SK-N-SH (cell line): ENCODE results near the gene MEF2A. TPM values are rescaled to one million over a fixed set of nuclear protein-coding genes. Genes with fewer than 3 reads are reported as not detected.

Source experiments
- CTCF ChIA-PET: fragments of 300-600, 350-600 bp; formaldehyde crosslinking; extraction: SDS; loops from one replicate; lab custom pipeline; 2021; lab: Yijun Ruan, JAX
- POLR2A ChIA-PET: fragments of 350-600 bp; sonication (Branson Sonifier 250); formaldehyde crosslinking; extraction: SDS; loops from one replicate; lab custom pipeline; 2020; ENCODE audit warnings: antibody characterized with exemption, inconsistent platforms; lab: Yijun Ruan, JAX
- DNase-seq: peaks from one replicate; pipeline ENCODE4 v3.0.0; 2012
- H2AFZ ChIP-seq: fragments of 200-600 bp; sonication (generic); 2 replicates; pipeline ENCODE4 v1.8.1; 2016; ENCODE audit warnings: antibody characterized with exemption, mild to moderate bottlenecking, low read depth
- H3F3A ChIP-seq: fragments of 200-600 bp; sonication (generic); replicated peaks from 2 replicates; pipeline ENCODE3; 2016; ENCODE audit warnings: antibody characterized with exemption, mild to moderate bottlenecking; ENCODE audit not compliant: insufficient read depth
- H3K27ac ChIP-seq, 2 experiments: fragments of 200-500 bp in 1 of 2; fragments of 200-600 bp in 1 of 2; sonication (Bioruptor generic) in 1 of 2; sonication (generic), shearing (Covaris generic) in 1 of 2; 2 replicates each; pipeline versions ENCODE4 v1.5.1 to v1.6.1; 2014 to 2016; ENCODE audit warnings: low read depth in 2 of 2, inconsistent platforms in 1 of 2, low read length in 1 of 2, mild to moderate bottlenecking in 1 of 2, mixed read lengths in 1 of 2
- H3K27me3 ChIP-seq: fragments of 200-600 bp; sonication (generic), shearing (Covaris generic); 2 replicates; pipeline ENCODE4 v1.6.1; 2016; ENCODE audit warnings: mixed run types; ENCODE audit not compliant: insufficient read depth
- H3K36me3 ChIP-seq, 2 experiments: fragments of 200-500 bp in 1 of 2; fragments of 200-600 bp in 1 of 2; sonication (Bioruptor generic) in 1 of 2; sonication (generic) in 1 of 2; replicated peaks in 1 of 2; 2 replicates each; pipeline versions ENCODE3 to v1.5.1; 2014 to 2016; ENCODE audit warnings: low read length in 1 of 2, mild to moderate bottlenecking in 1 of 2; ENCODE audit not compliant: insufficient read depth in 2 of 2, control insufficient read depth in 1 of 2
- H3K4me1 ChIP-seq, 2 experiments: fragments of 200-500 bp in 1 of 2; fragments of 200-600 bp in 1 of 2; sonication (Bioruptor generic) in 1 of 2; sonication (generic), shearing (Covaris generic) in 1 of 2; 2 replicates each; pipeline versions ENCODE4 v1.5.1 to v1.6.1; 2014 to 2016; ENCODE audit warnings: low read depth in 1 of 2, low read length in 1 of 2, mixed run types in 1 of 2; ENCODE audit not compliant: insufficient read depth in 2 of 2, control insufficient read depth in 1 of 2
- H3K4me2 ChIP-seq: fragments of 200-600 bp; sonication (generic), shearing (Covaris generic); 2 replicates; pipeline ENCODE4 v1.6.1; 2017; ENCODE audit warnings: mixed run types
- H3K4me3 ChIP-seq, 2 experiments: fragments of 200-500 bp in 1 of 2; fragments of 200-600 bp in 1 of 2; sonication (Bioruptor generic) in 1 of 2; sonication (generic), shearing (Covaris generic) in 1 of 2; 2 replicates each; pipeline versions ENCODE4 v1.5.1 to v1.8.1; 2014 to 2016; ENCODE audit warnings: low read depth in 2 of 2, inconsistent platforms in 1 of 2, low read length in 1 of 2, mild to moderate bottlenecking in 1 of 2, mixed read lengths in 1 of 2, moderate library complexity in 1 of 2
- H3K79me2 ChIP-seq: fragments of 200-600 bp; sonication (generic); 2 replicates; pipeline ENCODE4 v1.8.1; 2017; ENCODE audit warnings: mild to moderate bottlenecking; ENCODE audit not compliant: insufficient read depth
- H3K9ac ChIP-seq: fragments of 200-600 bp; sonication (generic); 2 replicates; pipeline ENCODE4 v1.6.1; 2017; ENCODE audit warnings: mixed run types
- H3K9me2 ChIP-seq: fragments of 200-600 bp; sonication (generic); 2 replicates; pipeline ENCODE4 v1.6.1; 2017; ENCODE audit warnings: mixed run types
- H3K9me3 ChIP-seq: fragments of 200-600 bp; sonication (generic); 2 replicates; pipeline ENCODE4 v1.6.1; 2017; ENCODE audit warnings: mixed run types, mild to moderate bottlenecking, moderate library complexity
- H4K20me1 ChIP-seq: fragments of 200-600 bp; sonication (generic); 2 replicates; pipeline ENCODE4 v1.6.1; 2017; ENCODE audit warnings: mild to moderate bottlenecking, mixed run types; ENCODE audit not compliant: insufficient read depth
- ELF1 ChIP-seq: IDR thresholded peaks from 2 replicates; pipeline ENCODE4 v1.4.0; 2012
- EP300 ChIP-seq, 2 experiments: IDR thresholded peaks; 2 replicates each; pipeline versions ENCODE4 v1.4.0 to v1.6.1; 2012; ENCODE audit warnings: borderline replicate concordance in 1 of 2, low read depth in 1 of 2, low read length in 1 of 2
- EZH2phosphoT487 ChIP-seq: fragments of 200-600 bp; sonication (generic); IDR thresholded peaks from 2 replicates; pipeline ENCODE4 v1.6.1; 2017; ENCODE audit warnings: low read depth, mixed run types, mild to moderate bottlenecking, antibody characterized with exemption, moderate library complexity, borderline replicate concordance
- FOSL2 ChIP-seq: IDR thresholded peaks from 2 replicates; pipeline ENCODE4 v1.4.0; 2012; ENCODE audit warnings: low read depth, mild to moderate bottlenecking, moderate library complexity, borderline replicate concordance
- FOXJ3 ChIP-seq: sonication (generic); formaldehyde crosslinking; IDR thresholded peaks from 2 replicates; pipeline ENCODE4 v1.5.1; 2020; ENCODE audit warnings: mild to moderate bottlenecking, missing genetic modification reagents
- FOXM1 ChIP-seq: IDR thresholded peaks from 2 replicates; pipeline ENCODE4 v1.4.0; 2012; ENCODE audit warnings: low read depth, mild to moderate bottlenecking
- GATA2 ChIP-seq: sonication (generic); formaldehyde crosslinking; IDR thresholded peaks from 2 replicates; pipeline ENCODE4 v1.5.0; 2020; ENCODE audit warnings: mild to moderate bottlenecking, missing genetic modification reagents
- JUND ChIP-seq: IDR thresholded peaks from 2 replicates; pipeline ENCODE4 v1.4.0; 2012
- MXI1 ChIP-seq: IDR thresholded peaks from 2 replicates; pipeline ENCODE4 v1.6.1; 2012; ENCODE audit warnings: mild to moderate bottlenecking, low read depth, low read length, improper control_type of control experiment
- RAD21 ChIP-seq: IDR thresholded peaks from 2 replicates; pipeline ENCODE4 v1.6.1; 2012; ENCODE audit warnings: mild to moderate bottlenecking, low read length
- RXRA ChIP-seq: IDR thresholded peaks from 2 replicates; pipeline ENCODE4 v1.4.0; 2012; ENCODE audit warnings: low read depth, mild to moderate bottlenecking, borderline replicate concordance
- SIN3A ChIP-seq: IDR thresholded peaks from 2 replicates; pipeline ENCODE4 v1.6.1; 2012; ENCODE audit warnings: low read depth, mild to moderate bottlenecking, low read length, moderate library complexity, borderline replicate concordance
- TCF12 ChIP-seq: IDR thresholded peaks from 2 replicates; pipeline ENCODE4 v1.4.0; 2012
- WGBS: methylation state at CpG from one replicate; pipeline ENCODE4 v1.1.6; 2017; ENCODE audit warnings: low lambda C conversion rate; 5-methylcytosine and 5-hydroxymethylcytosine counted together
- polyA plus RNA-seq, 3 experiments: library from polyadenylated mRNA; depleted of rRNA; stranded (reverse); fragments of >200 nt; gene quantifications; 2 replicates each; pipeline ENCODE4 v1.2.3, GENCODE V29; 2012
- TF ChIP-seq, protein P1 (sequence below): IDR thresholded peaks from 2 replicates; pipeline ENCODE4 v1.6.1; 2012; ENCODE audit warnings: mild to moderate bottlenecking, low read depth, low read length, moderate library complexity
- TF ChIP-seq, protein P2 (sequence below): fragments of 150-350 bp; IDR thresholded peaks from 2 replicates; pipeline ENCODE4 v1.6.1; 2017; ENCODE audit warnings: antibody characterized with exemption, low read length, low read depth, borderline replicate concordance

The MEF2A gene
- polyA plus RNA-seq, 1 of the 3 experiments (the other 2 are of a cell fraction): 20.9 TPM

DNA sequence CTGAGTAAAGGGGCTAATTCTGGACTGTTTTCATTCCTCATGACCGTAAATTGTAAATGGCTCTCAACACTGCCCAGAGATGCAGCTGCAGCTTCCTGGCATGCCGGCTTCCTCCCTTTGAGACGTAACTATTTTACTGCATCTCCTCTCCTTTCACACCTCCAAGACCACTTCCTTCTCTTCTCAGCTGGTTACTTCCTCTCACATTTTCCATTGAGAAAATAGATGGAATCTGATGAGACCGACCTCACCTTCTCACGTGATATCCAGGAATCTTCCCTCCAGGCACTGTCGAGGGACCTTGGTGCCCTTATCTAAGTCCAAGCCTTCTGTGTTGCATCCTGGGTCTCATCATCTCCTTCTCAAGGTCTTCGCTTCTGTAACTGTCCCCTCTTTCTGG, 154.7 kb downstream of the MEF2A start (continued):
- TF ChIP-seq, protein P1, sequence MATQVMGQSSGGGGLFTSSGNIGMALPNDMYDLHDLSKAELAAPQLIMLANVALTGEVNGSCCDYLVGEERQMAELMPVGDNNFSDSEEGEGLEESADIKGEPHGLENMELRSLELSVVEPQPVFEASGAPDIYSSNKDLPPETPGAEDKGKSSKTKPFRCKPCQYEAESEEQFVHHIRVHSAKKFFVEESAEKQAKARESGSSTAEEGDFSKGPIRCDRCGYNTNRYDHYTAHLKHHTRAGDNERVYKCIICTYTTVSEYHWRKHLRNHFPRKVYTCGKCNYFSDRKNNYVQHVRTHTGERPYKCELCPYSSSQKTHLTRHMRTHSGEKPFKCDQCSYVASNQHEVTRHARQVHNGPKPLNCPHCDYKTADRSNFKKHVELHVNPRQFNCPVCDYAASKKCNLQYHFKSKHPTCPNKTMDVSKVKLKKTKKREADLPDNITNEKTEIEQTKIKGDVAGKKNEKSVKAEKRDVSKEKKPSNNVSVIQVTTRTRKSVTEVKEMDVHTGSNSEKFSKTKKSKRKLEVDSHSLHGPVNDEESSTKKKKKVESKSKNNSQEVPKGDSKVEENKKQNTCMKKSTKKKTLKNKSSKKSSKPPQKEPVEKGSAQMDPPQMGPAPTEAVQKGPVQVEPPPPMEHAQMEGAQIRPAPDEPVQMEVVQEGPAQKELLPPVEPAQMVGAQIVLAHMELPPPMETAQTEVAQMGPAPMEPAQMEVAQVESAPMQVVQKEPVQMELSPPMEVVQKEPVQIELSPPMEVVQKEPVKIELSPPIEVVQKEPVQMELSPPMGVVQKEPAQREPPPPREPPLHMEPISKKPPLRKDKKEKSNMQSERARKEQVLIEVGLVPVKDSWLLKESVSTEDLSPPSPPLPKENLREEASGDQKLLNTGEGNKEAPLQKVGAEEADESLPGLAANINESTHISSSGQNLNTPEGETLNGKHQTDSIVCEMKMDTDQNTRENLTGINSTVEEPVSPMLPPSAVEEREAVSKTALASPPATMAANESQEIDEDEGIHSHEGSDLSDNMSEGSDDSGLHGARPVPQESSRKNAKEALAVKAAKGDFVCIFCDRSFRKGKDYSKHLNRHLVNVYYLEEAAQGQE: no peak
- no peak for TF ChIP-seq GATA2 (CRISPR knock-in tag)
- no peak for TF ChIP-seq MXI1
- no peak for TF ChIP-seq FOSL2
- TF ChIP-seq RXRA: no peak
- no peak for TF ChIP-seq EP300 (IDR thresholded peaks at IDR 0.05; ENCODE audit: borderline replicate concordance in 1 of 2, low read depth in 1 of 2, low read length in 1 of 2)
- TF ChIP-seq RAD21: no peak
- TF ChIP-seq SIN3A: no peak

DNA sequence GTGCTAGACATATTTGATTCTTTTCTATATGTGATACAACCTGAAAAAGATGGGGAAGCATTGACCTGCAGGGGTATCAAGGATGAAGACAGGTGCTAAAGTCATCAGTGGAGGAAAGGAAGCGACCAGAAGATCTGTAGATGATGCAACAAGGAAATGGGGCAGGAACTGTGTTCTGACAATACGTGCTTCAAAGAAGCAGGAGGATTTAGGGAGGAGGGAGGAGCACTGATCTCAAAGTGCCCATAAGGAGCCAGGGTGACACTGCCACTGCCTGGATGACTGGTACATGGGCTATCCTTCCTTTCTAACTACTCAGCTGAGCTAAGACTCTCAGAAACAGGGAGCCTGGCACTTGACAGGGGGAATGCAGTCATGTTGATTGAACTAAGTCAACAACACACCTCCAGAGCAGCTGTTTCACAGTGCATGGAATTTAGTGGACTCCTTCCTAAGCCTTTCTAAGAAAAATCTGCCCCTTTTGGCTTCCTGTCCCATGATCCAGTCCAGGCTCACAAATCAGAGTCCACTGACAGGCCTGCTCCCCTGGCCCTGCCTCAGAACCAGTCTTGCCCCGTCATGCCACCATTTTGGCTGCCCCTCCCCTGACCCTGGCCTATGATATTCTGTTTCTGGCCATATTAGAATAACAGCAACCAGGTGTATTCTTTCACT, 155.5 kb downstream of the MEF2A start:
- H3K4me2 ChIP-seq: no peak overlapping the region
- H3K9me3 ChIP-seq: no peaks in the 10 kb centered on the region
- no peaks in the 10 kb centered on the region for H3F3A ChIP-seq
- ChIA-PET POLR2A (no interaction called here), CTCF (no interaction called here)
- no peak for TF ChIP-seq TCF12
- TF ChIP-seq JUND: no peak
- TF ChIP-seq FOXJ3 (CRISPR knock-in tag): no peak
- TF ChIP-seq EZH2phosphoT487: no peak
- TF ChIP-seq FOXM1: no peak
- TF ChIP-seq, protein P1: no peak
- TF ChIP-seq, protein P2, sequence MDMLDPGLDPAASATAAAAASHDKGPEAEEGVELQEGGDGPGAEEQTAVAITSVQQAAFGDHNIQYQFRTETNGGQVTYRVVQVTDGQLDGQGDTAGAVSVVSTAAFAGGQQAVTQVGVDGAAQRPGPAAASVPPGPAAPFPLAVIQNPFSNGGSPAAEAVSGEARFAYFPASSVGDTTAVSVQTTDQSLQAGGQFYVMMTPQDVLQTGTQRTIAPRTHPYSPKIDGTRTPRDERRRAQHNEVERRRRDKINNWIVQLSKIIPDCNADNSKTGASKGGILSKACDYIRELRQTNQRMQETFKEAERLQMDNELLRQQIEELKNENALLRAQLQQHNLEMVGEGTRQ: no peak
- no peak for TF ChIP-seq EP300 (IDR thresholded peaks at IDR 0.05; ENCODE audit: borderline replicate concordance in 1 of 2, low read depth in 1 of 2, low read length in 1 of 2)
- TF ChIP-seq RAD21: no peak
- TF ChIP-seq ELF1: no peak
- TF ChIP-seq MXI1: no peak
- H4K20me1 ChIP-seq: no peaks in the 10 kb centered on the region
- no peaks in the 10 kb centered on the region for H3K9me2 ChIP-seq
- H3K9ac ChIP-seq: no peak overlapping the region
- H3K4me3 ChIP-seq: no peak overlapping the region
- no peaks in the 10 kb centered on the region for H3K79me2 ChIP-seq
- no peak for DNase-seq
- WGBS: 88% methylated on average over 3 of the region's 3 CpGs
- H3K36me3 ChIP-seq: peaks cover 0 to 13% of the 10 kb centered on the region in 2 experiments
- no peak overlapping the region for H2AFZ ChIP-seq
- no peak overlapping the region for H3K27ac ChIP-seq
- no peaks in the 10 kb centered on the region; a peak in 2 of 4 replicates for H3K4me1 ChIP-seq
- no peaks in the 10 kb centered on the region for H3K27me3 ChIP-seq
